Measurements from ENCODE around the gene VDR.
"Not testable (repeated sequence)": the region's sequence is repeated elsewhere in the genome, so short reads cannot be mapped to it uniquely, and the experiment has no call there.

VDR gene

DNA sequence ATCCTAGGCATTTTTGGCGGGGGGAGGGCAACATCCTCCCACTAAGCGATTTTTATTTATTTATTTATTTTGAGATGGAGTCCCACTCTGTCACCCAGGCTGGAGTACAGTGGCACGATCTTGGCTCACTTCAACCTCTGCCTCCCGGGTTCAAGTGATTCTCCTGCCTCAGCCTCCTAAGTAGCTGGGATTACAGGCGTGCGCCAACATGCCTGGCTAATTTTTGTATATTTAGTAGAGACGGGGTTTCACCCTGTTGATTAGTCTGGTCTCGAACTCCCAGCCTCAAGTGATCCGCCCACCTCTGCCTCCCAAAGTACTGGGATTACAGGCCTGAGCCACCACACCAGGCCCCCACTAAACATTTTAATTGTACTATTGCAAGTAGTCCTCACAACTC lies 95.3 kb downstream of the VDR start:
- FAIRE-seq, result not testable (repeated sequence)

- no peak for FAIRE-seq
Observed at GRCh38 chr12:47808574-47809365, 96.0 kb downstream of the VDR start.

DNA sequence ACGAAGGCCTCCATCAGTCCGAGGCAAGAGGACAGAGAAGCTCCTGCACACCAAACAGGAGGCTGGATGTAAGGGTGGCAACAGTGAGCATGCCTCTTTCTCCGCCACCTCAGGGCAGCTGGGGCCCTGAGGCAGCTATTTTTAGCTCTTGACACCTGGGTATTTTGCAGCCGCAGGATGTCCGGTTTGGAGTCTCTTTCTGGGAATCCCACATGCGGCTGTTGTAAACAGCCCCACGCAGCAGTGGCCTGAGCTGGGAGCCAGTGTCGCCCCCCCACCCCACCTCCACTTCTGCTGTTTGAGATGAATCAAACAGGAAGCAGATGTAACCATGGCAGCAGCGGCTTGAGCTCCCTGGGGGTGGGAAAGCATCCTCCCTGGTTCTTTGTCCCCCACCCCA lies 96.7 kb downstream of the VDR start:
- no peak for FAIRE-seq

GRCh38 chr12:47807338-47807737 lies 97.5 kb downstream of the VDR start:
- FAIRE-seq, result no peak

- FAIRE-seq, result no peak
Observed at GRCh38 chr12:47805417-47805816, 99.4 kb downstream of the VDR start.

DNA sequence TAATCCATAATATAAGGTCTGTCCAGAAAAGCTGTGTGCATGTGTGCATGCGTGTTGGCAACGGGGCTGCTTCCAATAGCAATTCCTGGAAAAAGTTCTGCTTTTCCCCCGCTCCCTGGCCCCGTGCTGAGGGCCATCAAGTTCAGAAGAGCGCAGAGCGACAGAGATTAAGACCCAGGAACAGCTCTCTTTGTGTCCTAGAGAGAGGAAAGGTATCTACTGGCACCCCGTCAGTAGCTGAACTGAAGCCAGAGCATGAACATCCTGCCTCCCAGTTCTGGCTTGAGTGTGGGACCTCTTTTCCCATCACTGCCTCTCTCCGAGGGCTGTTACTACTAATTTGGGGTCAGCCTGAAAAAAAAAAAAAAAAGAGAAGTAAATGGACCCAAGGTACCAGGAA lies 100.6 kb downstream of the VDR start:
- FAIRE-seq, result no peak

- FAIRE-seq, result no peak
Observed at GRCh38 chr12:47803191-47803875, 101.5 kb downstream of the VDR start.

- FAIRE-seq, result no peak
Observed at GRCh38 chr12:47802312-47802711, 102.5 kb downstream of the VDR start.

DNA sequence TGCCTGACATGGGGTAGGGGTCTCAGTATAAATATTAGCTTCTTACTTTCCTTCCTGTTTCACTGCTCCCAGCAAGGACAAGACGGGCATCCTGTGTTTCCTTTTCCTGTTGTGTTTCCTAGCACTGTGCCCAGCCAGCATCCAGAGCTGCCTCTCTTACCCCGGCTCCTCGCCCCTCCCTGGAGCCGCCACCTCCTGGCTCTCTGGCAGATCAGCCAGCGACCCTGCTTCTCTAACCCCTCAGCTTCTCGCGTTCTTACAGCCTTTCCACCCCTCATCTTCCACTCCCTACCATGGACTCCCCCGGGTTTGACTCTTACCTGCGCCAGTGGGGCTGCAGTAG lies 102.9 kb downstream of the VDR start:
- no peak for FAIRE-seq

GRCh38 chr12:47801170-47801903 lies 103.5 kb downstream of the VDR start:
- no peak for FAIRE-seq

DNA sequence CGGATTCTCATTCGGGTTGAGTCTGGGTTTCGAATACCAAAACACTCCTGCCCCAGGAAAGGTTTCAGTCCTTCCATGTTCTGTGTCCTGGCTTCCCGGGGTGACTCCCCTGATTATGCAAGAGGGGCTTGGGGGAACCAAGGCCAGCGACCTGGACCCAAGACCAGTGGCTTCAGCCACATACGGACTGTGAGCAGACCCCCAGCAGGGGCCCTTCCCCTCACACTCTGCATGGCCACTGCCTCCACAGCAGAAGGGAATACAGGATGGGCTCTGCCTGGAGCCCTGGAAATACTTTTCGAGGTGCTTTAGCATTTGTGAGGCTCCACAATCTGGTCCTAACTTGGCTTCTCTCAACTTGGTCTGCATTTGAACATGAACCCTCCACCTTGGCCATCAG lies 104.2 kb downstream of the VDR start:
- no peak for FAIRE-seq

- FAIRE-seq, result no peak
Observed at GRCh38 chr12:47799357-47799955, 105.3 kb downstream of the VDR start.

DNA sequence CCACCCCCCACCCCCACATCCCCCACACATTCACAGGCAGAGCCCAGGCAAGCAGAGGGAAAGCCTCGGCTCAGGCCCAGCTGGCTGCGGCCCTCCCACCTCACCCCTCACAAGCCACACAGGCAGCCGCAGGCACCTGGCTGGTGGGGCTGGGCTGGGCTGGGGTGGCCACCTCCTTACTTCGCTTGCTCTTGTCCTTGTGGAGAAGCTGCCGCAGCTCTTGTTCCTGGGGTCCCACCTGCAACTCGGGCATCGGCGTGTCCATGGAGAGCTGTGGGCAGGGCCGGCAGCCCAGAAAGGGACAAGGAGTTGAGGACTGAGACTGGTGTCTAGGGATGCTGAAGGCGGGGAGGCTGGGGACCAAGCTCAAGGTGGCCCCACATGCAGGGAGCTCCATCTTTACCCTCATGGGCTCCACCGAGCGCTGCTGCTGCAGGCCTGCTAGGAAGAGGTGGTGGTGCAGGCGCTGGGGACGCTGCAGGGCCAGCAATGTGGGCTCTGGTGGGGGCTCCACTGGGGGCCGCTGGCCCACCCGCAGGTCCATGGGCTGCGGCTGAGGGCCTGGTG lies 106.3 kb downstream of the VDR start:
- no peak for FAIRE-seq

DNA sequence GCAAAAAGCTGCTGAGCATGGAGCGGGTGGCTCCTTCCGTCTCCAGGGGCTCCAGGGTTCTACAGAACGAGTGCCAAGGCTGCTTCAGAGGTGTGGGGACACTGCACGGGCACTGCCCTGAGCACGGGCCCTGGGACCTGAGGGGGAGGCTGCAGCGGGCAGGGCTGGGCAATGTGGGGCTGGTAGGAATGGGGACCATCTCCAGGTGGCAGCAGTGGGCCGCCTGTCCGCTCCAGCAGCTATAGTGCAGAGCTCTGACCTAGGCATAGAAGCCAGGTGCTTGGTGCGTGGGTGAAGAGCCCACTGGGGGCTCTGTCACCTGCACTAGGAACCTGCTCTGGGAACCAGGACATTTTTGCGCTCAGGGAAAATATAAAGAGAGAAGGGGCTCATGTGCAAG lies 107.4 kb downstream of the VDR start:
- FAIRE-seq, result no peak

GRCh38 chr12:47795814-47796411 lies 108.9 kb downstream of the VDR start:
- no peak for FAIRE-seq

GRCh38 chr12:47795121-47795813 lies 109.5 kb downstream of the VDR start:
- FAIRE-seq, result no peak

DNA sequence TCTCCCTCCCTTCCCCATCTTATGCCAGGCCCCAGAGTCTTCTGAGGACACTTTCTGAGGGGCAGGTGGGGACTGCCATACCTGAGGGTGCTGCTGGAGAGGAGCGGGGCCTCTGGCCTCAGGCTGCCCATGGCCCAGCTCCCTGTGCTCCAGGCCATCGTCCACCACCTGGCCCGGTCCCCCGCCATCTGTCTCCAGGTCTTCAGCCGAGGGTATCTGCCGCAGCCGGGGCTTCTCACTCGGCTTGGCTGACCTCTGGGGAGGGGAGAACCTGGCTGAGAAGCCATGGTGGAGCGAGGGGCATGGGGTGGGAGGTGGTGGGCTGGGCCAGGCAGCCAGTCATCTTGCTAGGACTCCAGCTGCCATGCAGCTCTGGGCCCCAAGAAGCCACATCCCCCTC lies 110.1 kb downstream of the VDR start:
- no peak for FAIRE-seq

DNA sequence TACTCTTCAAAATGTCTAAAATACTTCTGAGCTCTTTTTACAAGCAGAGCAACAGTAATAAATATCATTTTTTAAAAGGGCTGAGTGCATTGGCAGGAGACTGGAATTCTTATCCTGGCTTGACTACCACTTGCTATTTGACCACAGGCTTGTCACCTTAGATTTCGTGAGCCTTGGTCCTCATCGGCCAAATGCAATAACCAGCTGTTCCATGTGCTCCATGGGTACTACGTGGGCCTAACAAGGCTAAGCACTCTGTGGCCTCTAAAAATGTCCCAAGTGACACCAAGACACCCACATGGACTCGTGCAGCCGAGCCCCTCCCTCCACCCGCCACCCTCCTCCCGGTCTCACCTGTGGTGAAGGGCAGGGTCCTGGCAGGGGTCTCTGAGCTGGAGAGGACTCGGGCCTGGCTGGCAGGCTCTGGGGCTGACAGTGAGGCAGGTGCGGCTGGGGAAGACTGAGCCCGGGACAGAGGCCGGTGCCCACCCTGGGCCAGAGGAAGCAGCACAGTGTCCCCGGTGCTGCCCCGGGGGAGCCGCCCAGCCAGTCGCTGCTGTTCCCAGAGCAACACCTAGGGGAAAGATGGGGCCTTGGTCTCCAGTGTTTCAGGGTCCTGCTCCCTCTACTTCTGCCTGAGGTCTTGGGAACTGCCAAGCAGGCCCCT lies 111.6 kb downstream of the VDR start:
- no peak for FAIRE-seq

DNA sequence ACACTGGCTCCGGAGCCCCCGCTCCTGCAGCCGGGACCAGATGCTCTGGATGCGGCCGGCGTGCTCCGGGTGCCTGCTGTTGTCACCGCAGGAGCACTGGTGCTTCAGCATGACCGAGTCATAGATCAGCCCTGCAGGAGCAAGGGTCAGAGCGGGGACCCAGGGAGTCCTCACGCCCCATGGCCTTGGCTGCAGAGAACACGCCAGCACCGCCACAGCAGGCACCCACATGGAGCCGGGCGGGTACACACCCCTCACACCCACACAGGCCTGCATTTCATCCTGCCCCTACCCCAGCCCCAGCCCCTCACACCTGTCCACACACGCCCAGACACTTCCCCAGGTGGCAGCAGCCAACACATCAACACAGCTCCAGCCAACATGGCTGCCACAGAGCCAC lies 112.9 kb downstream of the VDR start:
- FAIRE-seq, result no peak
